Adrenal gland (tissue), 12 donors: ENCODE results near the gene UBE3C. TPM values are rescaled to one million over a fixed set of nuclear protein-coding genes. Genes with fewer than 3 reads are reported as not detected.
A peak's percentile ranks its signal among the peaks of the same experiment; 100 is the strongest.

Experiments used
- DNase-seq, 7 donors: peaks; one replicate each; pipeline ENCODE4 v3.0.0-alpha.2; 2019 to 2020
- H3K27ac ChIP-seq, 5 donors: fragments of 200-600 bp; sonication (generic) in 4 of 5; 1 replicate in 3 of 5; 2 replicates in 2 of 5; pipeline versions ENCODE4 v1.5.1 to v1.8.0; 2016 to 2020; ENCODE audit warnings: mild to moderate bottlenecking in 1 of 5
- H3K27me3 ChIP-seq: fragments of 200-600 bp; 2 replicates; pipeline ENCODE4 v1.8.0; 2021
- H3K36me3 ChIP-seq, 2 donors: fragments of 200-600 bp; replicated peaks in 1 of 2; 1 replicate in 1 of 2; 2 replicates in 1 of 2; pipeline versions ENCODE4 v1.5.1 to v1.8.0; 2018 to 2022
- H3K4me1 ChIP-seq, 2 donors: fragments of 200-600 bp; replicated peaks in 1 of 2; 1 replicate in 1 of 2; 2 replicates in 1 of 2; pipeline versions ENCODE4 v1.5.1 to v1.8.0; 2018 to 2021
- H3K4me3 ChIP-seq, 4 donors: fragments of 200-600 bp; sonication (generic) in 3 of 4; one replicate each; pipeline ENCODE4 v1.5.1; 2016 to 2018
- H3K9me3 ChIP-seq, 3 donors: fragments of 200-600 bp; sonication (generic) in 1 of 3; replicated peaks in 1 of 3; 1 replicate in 2 of 3; 2 replicates in 1 of 3; pipeline versions ENCODE4 v1.5.1 to v1.8.0; 2016 to 2021
- POLR2A ChIP-seq, 2 donors: fragments of 450-650 bp; IDR thresholded peaks; one replicate each; pipeline ENCODE4 v1.6.1; 2017; ENCODE audit warnings: antibody characterized with exemption in 2 of 2, mild to moderate bottlenecking in 2 of 2, moderate library complexity in 1 of 2
- WGBS, 4 donors: extraction: QIAGEN DNeasy Blood & Tissue Kit in 2 of 4; methylation state at CpG; one replicate each; pipeline versions ENCODE4 v1.1.5 to v1.1.7; 2013 to 2017; 5-methylcytosine and 5-hydroxymethylcytosine counted together
- intact Hi-C, 2 donors: fragments of 100-400 bp; cut with DNase I; formaldehyde crosslinking; loops; one replicate each; pipeline versions ENCODE4 v1.14.1 to v1.15.0; 2022 to 2023
- polyA plus RNA-seq, 3 donors: library from polyadenylated mRNA; stranded (reverse); fragments of 200-250 nt in 2 of 3; fragments of 350-450 nt in 1 of 3; fragmentation: Illumina TruSeq in 1 of 3; extraction: RNeasy Lipid Tissue Mini Kit (QIAGEN cat#74804) in 1 of 3; gene quantifications; one replicate each; pipeline ENCODE4 v1.2.3, GENCODE V29; 2013 to 2014
- total RNA-seq, 9 donors: library from RNA; depleted of rRNA in 4 of 9; stranded (reverse); fragments of >200 nt in 4 of 9; fragments of 120-200 nt in 1 of 9; fragmentation: NEBNext Ultra II Directional in 1 of 9; extraction: Animal tissue kit (Norgen Biotek cat#: 25700) in 1 of 9; gene quantifications; one replicate each; pipeline versions ENCODE4 v1.1.0 to v1.2.4, GENCODE V29; 2013 to 2023
- TF ChIP-seq, protein P1 (sequence below), 6 experiments: fragments of 450-650 bp in 4 of 6; fragments of 200-600 bp in 2 of 6; sonication (generic) in 1 of 6; IDR thresholded peaks; 1 replicate in 5 of 6; 2 replicates in 1 of 6; pipeline versions ENCODE4 v1.5.1 to v1.8.0; 2016 to 2021; ENCODE audit warnings: antibody characterized with exemption in 6 of 6, mild to moderate bottlenecking in 2 of 6, moderate library complexity in 1 of 6
- donor health status: healthy with polysubstance abuse.
- donor health status: Bipolar disorder and iron deficiency.
- donor health status: DM: yes; HTN: yes; CAD: no.
- donor health status: DM: no; HTN: no; CAD: no.
- donor health status: DM: no; HTN: no; CAD: no.
- donor health status: DM: yes; HTN: yes; CAD: no.

Gene UBE3C
- total and polyA plus RNA-seq, 12 donors = 11.7 to 58.1 (median 46.2) TPM

GRCh38 chr7:157210682-157211081, 72.0 kb downstream of the UBE3C start:
- Histone ChIP-seq H3K36me3 (peaks cover 0 to 9% of the 10 kb centered on the region in 2 donors), H3K27me3 (no peaks in the 10 kb centered on the region), H3K4me3 (no peak overlapping the region), H3K27ac (peak overlapping the region in 1 of 5 donors; percentile 28), H3K4me1 (peaks cover 0 to 7% of the 10 kb centered on the region in 2 donors), H3K9me3 (no peaks in the 10 kb centered on the region)
- intact Hi-C loops = no loop called here
- TF ChIP-seq, protein P1, sequence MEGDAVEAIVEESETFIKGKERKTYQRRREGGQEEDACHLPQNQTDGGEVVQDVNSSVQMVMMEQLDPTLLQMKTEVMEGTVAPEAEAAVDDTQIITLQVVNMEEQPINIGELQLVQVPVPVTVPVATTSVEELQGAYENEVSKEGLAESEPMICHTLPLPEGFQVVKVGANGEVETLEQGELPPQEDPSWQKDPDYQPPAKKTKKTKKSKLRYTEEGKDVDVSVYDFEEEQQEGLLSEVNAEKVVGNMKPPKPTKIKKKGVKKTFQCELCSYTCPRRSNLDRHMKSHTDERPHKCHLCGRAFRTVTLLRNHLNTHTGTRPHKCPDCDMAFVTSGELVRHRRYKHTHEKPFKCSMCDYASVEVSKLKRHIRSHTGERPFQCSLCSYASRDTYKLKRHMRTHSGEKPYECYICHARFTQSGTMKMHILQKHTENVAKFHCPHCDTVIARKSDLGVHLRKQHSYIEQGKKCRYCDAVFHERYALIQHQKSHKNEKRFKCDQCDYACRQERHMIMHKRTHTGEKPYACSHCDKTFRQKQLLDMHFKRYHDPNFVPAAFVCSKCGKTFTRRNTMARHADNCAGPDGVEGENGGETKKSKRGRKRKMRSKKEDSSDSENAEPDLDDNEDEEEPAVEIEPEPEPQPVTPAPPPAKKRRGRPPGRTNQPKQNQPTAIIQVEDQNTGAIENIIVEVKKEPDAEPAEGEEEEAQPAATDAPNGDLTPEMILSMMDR (IDR thresholded peaks at IDR 0.05) = no peak
- no peak for TF ChIP-seq POLR2A (IDR thresholded peaks at IDR 0.05)
- 78 to 89% (median 84%) methylated on average over 5 of the region's 5 CpGs for WGBS, 4 donors
- DNase-seq = no peak

- Histone ChIP-seq H3K27me3 (no peaks in the 10 kb centered on the region), H3K4me3 (no peak overlapping the region), H3K27ac (peak overlapping the region in 2 of 5 donors; percentile 28 to 38), H3K9me3 (no peaks in the 10 kb centered on the region), H3K36me3 (peaks cover 0 to 9% of the 10 kb centered on the region in 2 donors), H3K4me1 (peaks cover 0 to 7% of the 10 kb centered on the region in 2 donors)
- DNase-seq = peak; percentile 44 to 83 (median 55)
- intact Hi-C loops = no loop called here
- WGBS, 4 donors = 34 to 49% (median 39%) methylated on average over 5 of the region's 5 CpGs
- TF ChIP-seq POLR2A (IDR thresholded peaks at IDR 0.05) = no peak
- TF ChIP-seq, protein P1 (IDR thresholded peaks at IDR 0.05) = no peak
These were observed 73.0 kb downstream of the UBE3C start for GRCh38 chr7:157211690-157212089.

- Histone ChIP-seq H3K4me1 (no peaks in the 10 kb centered on the region), H3K4me3 (no peak overlapping the region), H3K9me3 (no peaks in the 10 kb centered on the region), H3K27ac (no peak overlapping the region), H3K27me3 (no peaks in the 10 kb centered on the region), H3K36me3 (peaks cover 0 to 32% of the 10 kb centered on the region in 2 donors)
- no peak for DNase-seq
- TF ChIP-seq POLR2A (IDR thresholded peaks at IDR 0.05) = no peak
- TF ChIP-seq, protein P1 (IDR thresholded peaks at IDR 0.05) = no peak
- WGBS, 4 donors = 69 to 81% (median 77%) methylated on average over 5 of the region's 5 CpGs
- intact Hi-C loops = no loop called here
These were observed 80.4 kb downstream of the UBE3C start for GRCh38 chr7:157219154-157219553.

DNA sequence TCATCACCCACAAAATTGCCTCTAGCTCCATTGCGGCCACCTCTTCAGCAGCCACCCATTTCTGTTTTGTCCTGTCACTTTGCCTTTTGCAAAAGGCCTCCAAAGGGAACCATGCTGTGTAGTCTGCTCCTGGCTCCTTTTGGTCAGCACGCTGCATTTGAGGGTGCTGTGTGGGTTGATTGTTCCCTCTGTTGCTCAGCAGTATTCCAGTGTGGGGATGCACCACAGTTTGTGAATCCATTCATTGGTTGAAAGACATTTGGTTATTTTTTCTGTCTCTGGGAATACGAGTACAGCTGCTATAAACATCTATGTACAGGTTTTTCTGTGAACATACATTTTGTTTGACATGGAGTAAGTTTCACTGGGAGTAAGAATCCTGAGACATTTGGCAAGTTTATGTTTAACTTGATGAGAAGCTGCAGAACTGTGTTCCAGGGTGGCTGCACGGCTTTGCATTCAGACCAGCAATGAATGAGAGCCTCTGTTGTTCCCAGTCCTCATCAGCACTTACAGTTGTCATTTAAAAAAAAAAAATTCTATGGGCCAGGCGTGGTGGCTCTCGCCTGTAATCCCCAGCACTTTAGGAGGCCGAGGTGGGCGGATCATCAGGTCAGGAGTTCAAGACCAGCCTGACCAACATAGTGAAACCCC, 82.3 kb downstream of the UBE3C start:
- no peaks in the 10 kb centered on the region for H3K9me3 ChIP-seq
- H3K4me1 ChIP-seq = no peaks in the 10 kb centered on the region
- H3K27me3 ChIP-seq = no peaks in the 10 kb centered on the region
- no peak overlapping the region for H3K27ac ChIP-seq
- H3K4me3 ChIP-seq = no peak overlapping the region
- 91 to 95% (median 93%) methylated on average over 6 to 8 of the region's 8 CpGs for WGBS, 4 donors
- H3K36me3 ChIP-seq = peaks cover 0 to 32% of the 10 kb centered on the region in 2 donors
- no peak for DNase-seq
- intact Hi-C loops = loop anchor here in 1 of 2 donors (10.0 kb wide), 1 partner anchor 256 kb away; no protein-coding TSS in a partner anchor
- TF ChIP-seq, protein P1 (IDR thresholded peaks at IDR 0.05) = no peak
- no peak for TF ChIP-seq POLR2A (IDR thresholded peaks at IDR 0.05)
